HEK293 (cell line): ENCODE data around the gene PLCB1.

Source experiments
- CTCF ChIA-PET: fragments of 350-600 bp; formaldehyde crosslinking; extraction: SDS; loops from one replicate; lab custom pipeline; 2021; ENCODE audit warnings: antibody characterized with exemption; lab: Yijun Ruan, JAX
- POLR2A ChIA-PET: fragments of 300-600 bp; formaldehyde crosslinking; extraction: SDS; loops from one replicate; lab custom pipeline; 2020; ENCODE audit warnings: antibody characterized with exemption, inconsistent platforms; lab: Yijun Ruan, JAX
- H3K27ac ChIP-seq: fragments of 200-500 bp; sonication (Bioruptor generic); 2 replicates; pipeline ENCODE4 v1.5.1; 2014; ENCODE audit warnings: low read depth, low read length, control low read depth, inconsistent platforms; ENCODE audit errors: extremely low read depth
- H3K36me3 ChIP-seq, 2 experiments: fragments of 200-500 bp in 1 of 2; sonication (Bioruptor generic) in 1 of 2; 1 replicate in 1 of 2; 2 replicates in 1 of 2; pipeline ENCODE4 v1.5.1; 2014 to 2017; ENCODE audit warnings: inconsistent platforms in 2 of 2, low read length in 2 of 2; ENCODE audit not compliant: control insufficient read depth in 2 of 2, insufficient read depth in 1 of 2
- H3K4me1 ChIP-seq: fragments of 200-500 bp; sonication (Bioruptor generic); 2 replicates; pipeline ENCODE4 v1.5.1; 2014; ENCODE audit warnings: mild to moderate bottlenecking, low read length, inconsistent platforms; ENCODE audit not compliant: control insufficient read depth, insufficient read depth
- H3K4me3 ChIP-seq: 2 replicates; pipeline ENCODE4 v1.5.1; 2011; ENCODE audit warnings: low read depth, mild to moderate bottlenecking, control low read depth, low read length, moderate library complexity
- H3K9me3 ChIP-seq: fragments of 200-500 bp; sonication (Bioruptor generic); 2 replicates; pipeline ENCODE4 v1.5.1; 2014; ENCODE audit warnings: low read depth, low read length, inconsistent platforms; ENCODE audit not compliant: control insufficient read depth, insufficient read depth
- BCL6B ChIP-seq: fragments of 450-650 bp; formaldehyde crosslinking; IDR thresholded peaks from 2 replicates; pipeline ENCODE4 v1.5.1; 2017; ENCODE audit warnings: missing biosample characterization, missing genetic modification characterization
- GLIS1 ChIP-seq: fragments of 450-650 bp; formaldehyde crosslinking; IDR thresholded peaks from 2 replicates; pipeline ENCODE4 v1.5.1; 2016; ENCODE audit warnings: missing biosample characterization, missing genetic modification characterization
- KLF7 ChIP-seq: fragments of 450-650 bp; formaldehyde crosslinking; IDR thresholded peaks from 2 replicates; pipeline ENCODE4 v1.5.1; 2016; ENCODE audit warnings: missing biosample characterization, missing genetic modification characterization, borderline replicate concordance
- PATZ1 ChIP-seq: fragments of 450-650 bp; formaldehyde crosslinking; IDR thresholded peaks from 2 replicates; pipeline ENCODE4 v1.5.1; 2016; ENCODE audit warnings: missing biosample characterization, missing genetic modification characterization
- PRDM10 ChIP-seq: fragments of 450-650 bp; formaldehyde crosslinking; IDR thresholded peaks from 2 replicates; pipeline ENCODE4 v1.5.1; 2016; ENCODE audit warnings: missing biosample characterization, missing genetic modification characterization
- SP3 ChIP-seq: fragments of 450-650 bp; formaldehyde crosslinking; IDR thresholded peaks from 2 replicates; pipeline ENCODE4 v1.5.1; 2016; ENCODE audit warnings: missing biosample characterization, missing genetic modification characterization
- ZFP37 ChIP-seq: fragments of 450-650 bp; formaldehyde crosslinking; IDR thresholded peaks from 2 replicates; pipeline ENCODE4 v1.5.1; 2016; ENCODE audit warnings: missing biosample characterization, missing genetic modification characterization
- ZNF146 ChIP-seq: fragments of 450-650 bp; formaldehyde crosslinking; IDR thresholded peaks from 2 replicates; pipeline ENCODE4 v1.5.1; 2016; ENCODE audit warnings: missing biosample characterization, missing genetic modification characterization
- ZNF16 ChIP-seq: fragments of 450-650 bp; formaldehyde crosslinking; IDR thresholded peaks from 2 replicates; pipeline ENCODE4 v1.5.1; 2016; ENCODE audit warnings: low read depth, missing biosample characterization, missing genetic modification characterization
- ZNF174 ChIP-seq: fragments of 450-650 bp; formaldehyde crosslinking; IDR thresholded peaks from 2 replicates; pipeline ENCODE4 v1.5.0; 2017; ENCODE audit warnings: missing biosample characterization, mild to moderate bottlenecking, missing genetic modification characterization
- ZNF24 ChIP-seq: fragments of 450-650 bp; formaldehyde crosslinking; IDR thresholded peaks from 2 replicates; pipeline ENCODE4 v1.5.1; 2016; ENCODE audit warnings: missing biosample characterization, missing genetic modification characterization
- ZNF280C ChIP-seq: fragments of 450-650 bp; formaldehyde crosslinking; IDR thresholded peaks from 2 replicates; pipeline ENCODE4 v1.5.1; 2016; ENCODE audit warnings: missing biosample characterization, missing genetic modification characterization
- ZNF449 ChIP-seq: fragments of 450-650 bp; formaldehyde crosslinking; IDR thresholded peaks from 2 replicates; pipeline ENCODE4 v1.5.1; 2017; ENCODE audit warnings: missing biosample characterization, mild to moderate bottlenecking, missing genetic modification characterization, moderate library complexity
- ZNF513 ChIP-seq: fragments of 450-650 bp; IDR thresholded peaks from 2 replicates; pipeline ENCODE4 v1.5.1; 2018; ENCODE audit warnings: missing biosample characterization, missing genetic modification characterization
- ZNF529 ChIP-seq: fragments of 450-650 bp; formaldehyde crosslinking; IDR thresholded peaks from 2 replicates; pipeline ENCODE4 v1.5.1; 2017; ENCODE audit warnings: missing genetic modification characterization, missing biosample characterization; ENCODE audit not compliant: insufficient replicate concordance
- ZNF560 ChIP-seq: fragments of 450-650 bp; formaldehyde crosslinking; IDR thresholded peaks from 2 replicates; pipeline ENCODE4 v1.5.1; 2017; ENCODE audit warnings: missing biosample characterization, missing genetic modification characterization, borderline replicate concordance
- ZNF596 ChIP-seq: fragments of 450-650 bp; IDR thresholded peaks from 2 replicates; pipeline ENCODE4 v1.5.0; 2018; ENCODE audit warnings: missing biosample characterization, mild to moderate bottlenecking, missing genetic modification characterization, moderate library complexity
- ZNF692 ChIP-seq: fragments of 450-650 bp; formaldehyde crosslinking; IDR thresholded peaks from 2 replicates; pipeline ENCODE4 v1.5.1; 2016; ENCODE audit warnings: missing biosample characterization, missing genetic modification characterization
- ZNF776 ChIP-seq: fragments of 450-650 bp; formaldehyde crosslinking; IDR thresholded peaks from 2 replicates; pipeline ENCODE4 v1.5.0; 2017; ENCODE audit warnings: missing biosample characterization, missing genetic modification characterization, borderline replicate concordance

PLCB1 gene

GRCh38 chr20:8527998-8528723 is 396.1 kb downstream of the PLCB1 start:
- POLR2A ChIA-PET = no interaction called here
- Histone ChIP-seq H3K9me3 (no peaks in the 10 kb centered on the region), H3K4me3 (no peak overlapping the region), H3K27ac (no peak overlapping the region), H3K4me1 (no peaks in the 10 kb centered on the region), H3K36me3 (no peaks in the 10 kb centered on the region)
- CTCF ChIA-PET = interaction anchor here (0.6 kb wide), 1 partner anchor 42 kb away, joined by 3 read pairs; no protein-coding TSS in a partner anchor
- TF ChIP-seq ZNF16 = no peak
- no peak for TF ChIP-seq ZNF529 (tag by site-specific recombination)
- TF ChIP-seq ZFP37 (tag by site-specific recombination) = no peak
- TF ChIP-seq ZNF776 (tag by site-specific recombination) = no peak
- TF ChIP-seq BCL6B (tag by site-specific recombination) = no peak
- TF ChIP-seq ZNF449 = no peak
- no peak for TF ChIP-seq ZNF280C (tag by site-specific recombination)

- POLR2A ChIA-PET = interaction anchor here (0.6 kb wide), 1 partner anchor 224 kb away, joined by 3 read pairs; no protein-coding TSS in a partner anchor
- CTCF ChIA-PET = interaction anchor here (0.7 to 1.1 kb wide), 2 partner anchors 191 to 517 kb away, joined by 3 read pairs; no protein-coding TSS in a partner anchor
- Histone ChIP-seq H3K4me3 (no peak overlapping the region), H3K27ac (no peak overlapping the region), H3K9me3 (no peaks in the 10 kb centered on the region), H3K36me3 (no peaks in the 10 kb centered on the region), H3K4me1 (no peaks in the 10 kb centered on the region)
- TF ChIP-seq ZNF24 (tag by site-specific recombination) = no peak
- TF ChIP-seq ZNF560 = no peak
- no peak for TF ChIP-seq SP3 (tag by site-specific recombination)
- no peak for TF ChIP-seq ZNF513
- no peak for TF ChIP-seq ZNF146 (tag by site-specific recombination)
- TF ChIP-seq GLIS1 (tag by site-specific recombination) = no peak
- TF ChIP-seq PRDM10 (tag by site-specific recombination) = no peak
- no peak for TF ChIP-seq ZNF692 (tag by site-specific recombination)
- TF ChIP-seq PATZ1 (tag by site-specific recombination) = no peak
- TF ChIP-seq ZNF174 = no peak
- TF ChIP-seq ZNF596 (tag by site-specific recombination) = no peak
- no peak for TF ChIP-seq KLF7 (tag by site-specific recombination)
These were observed 398.0 kb downstream of the PLCB1 start for GRCh38 chr20:8530022-8530421.
